GM21619 (cell line): ENCODE measurements around the gene KIFAP3.
A peak's percentile ranks its signal among the peaks of the same experiment; 100 is the strongest.
"Not testable (repeated sequence)": the region's sequence is repeated elsewhere in the genome, so short reads cannot be mapped to it uniquely, and the experiment has no call there.

ENCODE experiments used
- ATAC-seq: cut with Tn5 transposase; IDR thresholded peaks from one replicate; pipeline ENCODE4 v1.9.1; 2021; ENCODE audit not compliant: unreplicated experiment

KIFAP3 gene

DNA sequence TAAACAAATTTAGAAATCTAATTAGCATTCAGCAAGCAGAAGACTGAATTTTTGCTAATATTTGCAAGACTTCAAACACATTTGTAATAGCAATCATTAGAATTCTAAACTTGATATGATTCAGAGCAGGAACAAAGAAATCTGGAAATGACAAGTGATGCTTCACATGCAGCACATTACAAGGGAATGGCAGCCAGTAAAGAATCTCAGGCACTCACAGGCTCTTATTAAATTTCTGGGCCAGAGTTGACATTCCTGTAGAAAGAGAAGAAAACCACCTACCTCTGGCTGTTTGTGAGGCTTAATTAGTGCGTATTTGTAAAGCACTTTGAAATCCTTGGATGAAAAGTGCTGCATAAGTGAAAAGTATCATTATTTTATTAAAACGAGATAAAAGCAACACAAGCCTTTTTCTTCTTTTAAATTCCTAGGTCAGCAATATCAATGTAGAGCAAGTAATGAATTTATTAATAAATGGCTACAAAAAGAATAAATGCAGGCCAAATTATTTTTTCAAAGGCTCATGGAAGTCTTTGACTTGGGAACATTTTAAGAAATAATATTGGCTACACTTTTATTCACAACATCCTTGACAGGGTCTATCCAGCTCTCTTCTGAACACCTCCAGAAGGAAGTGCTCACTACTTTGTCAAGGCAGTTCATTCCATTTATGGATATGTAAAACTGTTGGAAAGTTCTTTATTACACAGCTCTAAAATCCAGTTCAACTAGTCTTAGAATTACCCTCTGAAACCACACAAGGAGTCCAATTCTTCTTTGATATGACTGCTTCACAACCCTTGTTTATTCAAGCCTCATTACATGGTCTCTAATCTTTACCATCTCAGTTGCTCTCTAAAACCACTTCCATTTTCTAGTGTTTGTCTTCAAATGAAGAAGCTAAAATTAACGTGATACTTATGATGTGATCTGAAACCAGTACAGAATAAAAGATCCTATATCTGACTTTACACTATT, 148.7 kb downstream of the KIFAP3 start:
- ATAC-seq: peak; percentile 66

DNA sequence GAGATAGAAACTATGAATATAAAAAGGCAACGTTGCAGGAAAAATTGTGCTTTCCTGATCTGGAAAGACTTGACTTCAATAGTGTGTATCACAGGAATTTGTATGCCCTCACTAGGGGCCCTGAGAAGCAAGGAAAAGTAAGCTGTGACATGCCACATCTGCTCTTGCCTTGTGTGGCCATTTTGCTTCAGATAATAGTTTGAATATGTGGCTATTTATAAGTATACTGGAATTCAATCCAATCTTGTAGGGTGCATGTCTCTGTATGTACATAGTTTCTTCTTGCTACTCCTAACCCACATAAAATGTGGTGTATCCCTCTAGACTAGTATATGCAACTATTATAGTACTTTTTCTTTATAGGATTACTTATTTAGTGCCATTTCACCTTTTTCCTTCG, 149.7 kb downstream of the KIFAP3 start:
- no peak for ATAC-seq

DNA sequence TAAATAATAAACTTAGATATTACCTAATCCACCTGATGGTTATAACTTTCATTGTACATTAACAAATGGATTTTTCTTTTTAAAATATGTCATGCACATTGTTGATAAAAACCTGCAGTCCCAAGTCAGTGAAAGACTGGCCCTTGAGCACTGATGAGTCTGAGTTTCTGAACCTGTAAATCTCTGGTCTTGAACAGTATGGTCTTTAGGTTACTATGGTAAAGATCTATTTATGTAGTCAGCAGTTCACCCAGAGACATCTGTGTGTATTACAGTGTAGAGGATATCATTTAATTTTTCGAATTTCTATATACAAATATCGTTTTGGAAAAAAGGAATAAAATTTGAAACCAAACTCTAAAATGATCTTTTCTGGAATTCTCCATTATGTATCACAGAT, 150.4 kb downstream of the KIFAP3 start:
- no peak for ATAC-seq

DNA sequence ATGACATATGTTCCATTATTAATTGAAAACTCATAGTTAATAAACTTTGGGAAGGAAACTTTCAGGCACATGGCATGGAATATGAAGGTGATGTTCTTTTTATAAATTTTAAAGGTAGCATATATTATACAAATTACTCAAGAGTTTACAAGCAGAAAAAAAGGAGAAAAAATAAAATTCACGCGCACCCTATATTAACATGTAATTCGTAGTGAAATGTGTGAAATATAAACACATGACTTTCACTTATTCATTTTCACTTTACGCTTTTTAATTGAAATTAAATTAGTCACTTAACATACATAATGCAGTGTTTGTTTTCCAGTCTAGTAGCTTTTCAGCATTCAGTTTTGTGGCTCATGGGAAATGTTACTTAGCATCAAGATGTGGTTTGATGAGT, 153.4 kb downstream of the KIFAP3 start:
- no peak for ATAC-seq

DNA sequence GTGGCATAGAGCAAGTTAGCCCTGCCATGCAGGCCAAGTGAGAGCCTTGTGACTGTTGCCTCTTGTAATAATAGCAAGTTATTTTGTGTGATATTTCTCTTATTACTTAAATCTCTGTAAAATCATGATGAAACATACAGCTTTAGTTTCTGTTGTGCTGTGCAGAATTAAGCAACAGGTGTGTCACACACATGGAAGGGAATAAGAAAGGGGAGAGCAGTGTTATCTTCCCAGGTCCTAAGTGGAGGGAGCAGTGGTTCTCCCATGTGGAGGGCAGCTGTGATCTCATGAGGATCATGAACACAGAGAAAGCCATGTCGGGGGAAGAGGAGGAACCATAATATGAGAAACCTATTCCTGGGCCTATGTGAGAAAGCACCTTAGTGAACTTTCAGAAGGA, 155.6 kb downstream of the KIFAP3 start:
- no peak for ATAC-seq

DNA sequence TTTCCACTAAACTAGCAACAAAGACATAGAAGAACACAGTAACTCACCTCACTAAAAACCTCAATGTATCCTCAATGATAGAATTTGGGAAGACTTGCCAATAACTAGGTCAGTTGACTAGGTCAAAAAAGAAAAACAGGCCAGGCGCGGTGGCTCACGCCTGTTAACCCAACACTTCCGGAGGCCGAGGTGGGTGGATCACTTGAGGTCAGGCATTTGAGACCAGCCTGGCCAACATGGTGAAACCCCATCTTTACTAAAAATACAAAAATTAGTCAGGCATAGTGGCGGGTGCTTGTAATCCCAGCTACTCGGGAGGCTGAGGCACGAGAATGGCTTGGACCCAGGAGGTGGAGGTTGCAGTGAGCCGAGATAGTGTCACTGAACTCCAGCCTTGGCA, 156.3 kb downstream of the KIFAP3 start:
- not testable (repeated sequence) for ATAC-seq

DNA sequence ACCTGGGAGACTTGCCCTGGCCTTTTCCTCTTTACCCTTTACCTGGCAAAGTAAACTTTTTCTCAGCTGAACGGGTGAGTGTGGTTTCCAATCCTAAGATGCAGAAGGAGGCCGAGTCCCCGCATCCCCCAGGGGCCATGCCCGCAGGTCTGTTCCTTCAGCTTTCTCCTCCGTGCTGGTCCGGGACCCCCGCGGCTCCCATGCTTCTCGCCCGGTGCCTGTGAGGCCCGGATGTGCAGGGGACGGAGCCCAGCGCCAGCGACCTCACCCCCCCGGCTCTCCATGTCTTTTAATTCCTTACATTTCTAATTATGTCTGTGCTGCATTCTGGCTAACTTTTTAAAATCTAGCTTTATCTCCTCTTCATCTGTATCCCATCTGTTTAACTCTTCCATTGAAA, 159.3 kb downstream of the KIFAP3 start:
- ATAC-seq: no peak

DNA sequence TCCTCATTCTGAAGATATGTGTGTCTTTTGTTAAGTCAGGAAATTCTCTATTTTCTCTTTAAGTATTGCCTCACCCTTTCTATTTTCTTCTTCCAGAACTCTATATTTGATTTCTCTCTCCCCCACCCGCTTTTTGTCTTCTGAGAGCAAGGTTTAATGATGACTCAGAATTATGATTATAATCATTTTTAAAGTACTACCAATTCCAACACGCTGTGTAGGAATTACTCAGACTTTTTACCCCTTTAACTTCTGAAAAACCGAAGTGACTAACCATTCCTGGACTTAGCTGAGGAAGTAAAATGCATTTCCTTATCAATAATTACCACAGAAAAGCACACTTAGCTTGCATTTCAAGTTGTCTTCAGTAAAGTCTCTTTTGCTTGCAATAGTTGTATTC, 160.0 kb downstream of the KIFAP3 start:
- ATAC-seq: no peak

DNA sequence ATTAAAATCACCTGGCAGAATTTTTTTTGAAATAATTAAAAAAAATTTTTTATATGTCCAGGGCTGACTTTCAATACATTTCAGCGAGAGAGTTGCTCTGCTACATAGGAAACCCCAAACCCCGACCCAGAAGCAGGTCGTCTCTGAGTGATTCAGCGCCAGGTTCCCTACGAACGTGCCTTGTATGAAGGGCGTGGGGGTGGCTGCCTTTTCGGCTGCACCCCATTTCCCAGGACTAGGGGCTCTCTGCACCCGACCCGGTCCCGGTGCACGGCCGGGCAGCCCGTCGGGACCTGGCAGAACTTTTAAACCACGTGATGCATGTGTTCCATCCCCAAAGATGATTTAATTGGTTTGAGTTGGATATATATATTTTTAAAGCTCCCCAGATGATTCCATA, 165.0 kb downstream of the KIFAP3 start:
- no peak for ATAC-seq

DNA sequence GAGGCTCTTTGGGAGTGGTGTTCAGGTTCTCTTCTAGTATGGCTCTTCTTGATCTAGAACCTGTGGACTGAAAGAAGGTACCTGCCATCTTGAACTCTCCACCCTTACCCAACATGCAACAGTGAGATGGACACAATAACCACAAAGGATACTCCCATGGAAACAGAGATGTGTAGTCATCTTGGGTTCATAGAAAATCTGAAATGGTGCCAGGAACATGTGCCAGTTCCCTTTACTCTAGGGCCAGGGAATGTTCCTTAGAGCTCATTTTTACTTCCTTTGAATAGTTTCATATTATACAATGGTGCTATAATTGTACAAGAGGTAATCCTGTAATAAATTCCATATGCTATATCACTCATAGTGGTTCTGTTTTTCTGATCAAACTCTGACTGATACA, 167.6 kb downstream of the KIFAP3 start:
- ATAC-seq: no peak

DNA sequence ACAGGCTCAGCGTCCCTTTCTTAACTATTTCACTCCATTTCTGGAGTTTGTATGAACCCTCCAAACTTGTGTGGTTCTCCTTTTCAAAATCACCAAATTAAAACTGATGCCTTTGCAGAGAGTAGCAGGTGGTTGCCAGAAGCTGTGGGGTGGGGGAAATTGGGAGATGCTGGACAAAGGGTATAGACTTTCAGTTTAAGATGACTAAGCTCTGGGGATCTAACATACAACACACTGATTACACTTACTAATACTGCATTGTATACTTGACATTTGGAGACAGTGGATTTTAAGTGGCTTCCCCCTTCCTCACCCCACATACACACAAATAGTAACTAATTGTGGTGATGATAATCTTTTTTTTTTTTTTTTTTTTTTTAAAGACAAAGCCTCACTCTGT, 169.7 kb downstream of the KIFAP3 start:
- ATAC-seq: no peak

DNA sequence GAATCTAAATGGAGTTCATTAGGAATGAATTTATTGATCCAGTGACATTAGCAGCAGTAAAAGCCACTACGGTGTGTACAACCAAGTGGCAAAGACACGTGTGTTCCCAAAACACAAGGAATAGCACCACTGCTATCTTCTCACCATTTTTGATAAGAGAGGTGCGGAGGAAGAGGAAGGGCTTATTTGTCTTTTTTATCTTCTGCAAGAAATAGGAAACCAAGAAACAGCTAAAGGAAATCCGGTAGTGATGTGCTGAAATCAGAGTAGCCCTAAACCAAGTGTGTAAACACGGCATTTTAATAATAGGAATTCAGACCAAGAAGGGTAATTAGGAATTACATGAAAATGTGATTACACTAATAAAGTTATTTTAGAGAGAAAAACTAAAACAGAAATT, 171.7 kb downstream of the KIFAP3 start:
- no peak for ATAC-seq

DNA sequence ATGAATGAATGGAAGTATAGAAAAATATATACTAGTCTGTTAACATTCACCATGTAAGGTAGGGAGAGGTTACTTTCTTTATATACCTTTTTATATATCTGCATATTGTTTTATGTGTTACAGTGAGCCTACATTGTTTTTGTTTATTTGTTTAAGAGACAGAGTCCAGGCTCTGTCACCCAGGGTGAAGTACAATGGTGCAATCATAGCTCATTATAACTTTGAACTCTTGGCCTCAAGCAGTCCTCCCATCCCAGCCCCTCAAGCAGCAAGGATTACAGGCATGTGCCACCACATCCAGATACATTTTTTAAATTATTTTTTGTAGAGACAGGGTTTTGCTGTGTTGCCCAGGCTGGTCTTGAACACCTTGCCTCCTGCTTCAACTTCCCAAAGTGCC, 173.4 kb downstream of the KIFAP3 start:
- ATAC-seq: no peak

DNA sequence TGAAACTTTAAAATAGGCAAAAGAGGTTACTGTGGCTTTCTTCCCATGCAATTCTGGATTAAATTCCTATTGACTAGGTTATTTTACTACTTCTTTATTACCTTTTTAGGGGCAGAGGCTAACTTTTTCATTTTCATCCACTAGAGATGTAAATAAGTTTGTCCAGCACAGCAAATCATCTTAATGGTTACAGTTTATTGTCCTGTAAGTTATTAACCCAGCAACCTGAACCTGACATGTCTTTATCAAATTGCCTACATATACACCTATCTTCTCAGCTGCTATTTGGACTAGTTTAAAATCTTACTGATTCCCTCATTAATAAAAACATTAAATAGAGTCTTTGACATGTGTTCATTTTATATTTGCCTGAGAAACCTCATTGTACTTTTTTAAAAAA, 173.9 kb downstream of the KIFAP3 start:
- ATAC-seq: no peak

DNA sequence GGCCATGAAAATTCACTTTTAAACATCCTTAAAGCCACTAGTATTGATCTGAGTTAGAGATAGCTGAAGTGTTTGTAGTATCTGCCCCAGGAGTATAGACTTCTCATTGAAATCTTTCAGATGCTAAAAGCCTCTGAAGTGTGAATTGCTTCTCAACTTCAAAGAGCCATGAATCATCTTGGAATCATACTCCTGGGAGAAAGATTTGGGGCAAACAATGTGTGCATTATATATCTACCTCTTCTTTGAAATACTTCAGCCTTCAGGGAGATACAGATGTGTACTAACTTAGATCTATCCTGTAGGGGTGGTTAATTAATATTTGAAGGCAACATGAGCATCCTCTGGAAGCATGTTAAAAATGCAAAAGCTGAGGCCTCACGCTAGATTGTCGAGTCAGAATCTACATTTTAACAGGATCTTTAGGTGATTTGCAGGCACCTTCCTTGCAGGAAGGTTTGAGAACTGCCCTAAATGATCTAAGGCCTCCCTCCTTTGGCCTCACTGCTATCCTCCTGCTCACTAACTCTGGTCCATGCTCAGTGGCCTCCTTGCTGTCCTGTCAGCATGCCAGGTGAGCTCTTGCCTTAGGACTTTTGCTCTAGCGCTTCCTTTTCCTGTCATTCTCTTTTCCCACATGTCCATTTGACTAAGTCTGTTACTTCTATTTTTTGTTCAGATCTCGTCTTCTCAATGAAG, 174.8 kb downstream of the KIFAP3 start:
- ATAC-seq: no peak

DNA sequence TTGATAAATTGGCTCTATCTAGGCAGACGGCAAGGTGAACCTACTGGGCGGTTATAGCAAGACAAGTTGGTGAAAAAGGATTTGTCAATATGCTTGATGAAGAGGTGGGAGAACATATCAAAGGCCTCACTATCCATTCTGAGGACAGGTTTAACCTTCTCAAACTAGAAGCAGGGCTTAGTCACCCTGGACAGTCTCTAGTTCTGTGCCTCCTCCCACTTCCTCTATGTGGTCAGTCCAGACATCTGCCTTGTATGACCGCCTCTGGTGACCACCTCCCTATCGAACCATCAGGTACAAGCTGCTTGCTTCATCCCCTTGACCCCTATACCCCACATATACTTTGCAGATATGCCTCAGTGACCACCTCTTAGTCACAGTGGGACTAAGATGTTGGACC, 178.5 kb downstream of the KIFAP3 start:
- no peak for ATAC-seq

DNA sequence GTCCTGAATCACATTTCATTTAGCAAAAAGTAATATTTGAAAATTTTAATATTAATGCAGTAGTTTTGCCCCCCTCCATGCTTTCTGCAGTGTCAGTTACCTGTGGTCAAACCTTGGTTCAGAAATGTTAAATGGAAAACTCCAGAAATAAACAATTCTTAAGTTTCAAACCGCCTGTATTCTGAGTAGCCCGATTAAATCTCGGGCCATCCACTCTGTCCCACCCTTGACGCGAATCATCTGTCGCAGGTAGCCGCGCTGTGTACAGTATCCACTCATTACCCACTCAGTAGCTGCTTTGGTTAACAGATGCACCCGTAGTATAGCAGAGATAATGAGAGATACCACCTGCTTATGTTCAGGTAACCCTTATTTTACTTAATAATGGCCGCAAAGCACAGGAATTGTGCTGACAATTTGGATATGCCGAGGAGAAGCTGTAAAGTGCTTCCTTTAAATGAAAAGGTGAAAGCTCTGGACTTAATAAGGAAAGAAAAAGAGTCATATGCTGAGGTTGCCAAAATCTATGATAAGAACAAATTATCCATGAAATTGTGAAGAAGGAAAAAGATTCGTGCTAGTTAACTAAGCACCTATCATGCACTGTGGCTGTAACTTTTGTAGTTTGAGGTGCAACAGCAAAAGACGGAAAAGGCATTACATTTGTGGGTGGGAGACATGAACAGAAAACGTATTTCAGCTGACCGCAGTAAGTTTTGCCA, 179.9 kb downstream of the KIFAP3 start:
- no peak for ATAC-seq

DNA sequence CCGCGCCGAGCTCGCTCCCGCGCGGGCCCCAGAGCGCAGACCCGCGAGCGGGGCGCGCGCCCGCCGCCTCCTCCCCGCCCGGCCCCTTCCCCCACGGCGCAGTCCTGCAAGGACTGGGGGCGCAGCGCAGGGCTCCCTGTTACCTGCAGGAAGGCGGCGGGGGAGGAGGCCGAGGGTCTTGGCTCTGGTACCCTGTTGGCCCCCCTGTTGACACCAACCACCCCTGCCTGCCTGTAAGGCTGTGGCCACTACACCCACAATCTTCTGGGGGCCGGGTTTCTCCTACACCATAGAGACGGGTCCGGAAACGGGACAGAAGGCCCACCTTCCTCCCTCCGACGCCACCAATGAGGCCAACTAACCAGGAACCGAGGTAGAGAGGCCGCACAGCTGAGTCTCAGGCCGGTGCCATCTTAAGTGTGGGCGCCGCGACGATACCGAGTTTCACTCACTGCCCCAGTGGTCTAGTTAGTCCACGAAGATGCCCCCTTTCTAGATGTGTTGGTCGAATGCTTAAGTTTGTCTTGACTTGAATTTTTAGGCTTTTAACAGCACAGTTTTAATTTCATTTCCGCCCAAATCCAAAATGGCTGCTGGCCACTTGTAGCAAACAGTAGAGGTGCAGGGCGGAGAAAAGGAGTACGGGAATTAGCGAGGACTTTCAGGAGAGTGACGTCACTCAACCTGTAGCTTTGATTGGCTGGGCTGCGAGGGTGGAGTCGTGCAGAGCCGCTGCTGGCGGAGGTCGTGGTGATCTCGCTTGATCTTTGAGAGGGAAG, 180.7 kb downstream of the KIFAP3 start, which contains the start of gene SCYL3:
SCYL3 (minus strand) TSS at position 252 of the 779 bp plus-strand sequence. CDS start 5,056 bp downstream, outside the sequence.
- peak; percentile 86 for ATAC-seq

DNA sequence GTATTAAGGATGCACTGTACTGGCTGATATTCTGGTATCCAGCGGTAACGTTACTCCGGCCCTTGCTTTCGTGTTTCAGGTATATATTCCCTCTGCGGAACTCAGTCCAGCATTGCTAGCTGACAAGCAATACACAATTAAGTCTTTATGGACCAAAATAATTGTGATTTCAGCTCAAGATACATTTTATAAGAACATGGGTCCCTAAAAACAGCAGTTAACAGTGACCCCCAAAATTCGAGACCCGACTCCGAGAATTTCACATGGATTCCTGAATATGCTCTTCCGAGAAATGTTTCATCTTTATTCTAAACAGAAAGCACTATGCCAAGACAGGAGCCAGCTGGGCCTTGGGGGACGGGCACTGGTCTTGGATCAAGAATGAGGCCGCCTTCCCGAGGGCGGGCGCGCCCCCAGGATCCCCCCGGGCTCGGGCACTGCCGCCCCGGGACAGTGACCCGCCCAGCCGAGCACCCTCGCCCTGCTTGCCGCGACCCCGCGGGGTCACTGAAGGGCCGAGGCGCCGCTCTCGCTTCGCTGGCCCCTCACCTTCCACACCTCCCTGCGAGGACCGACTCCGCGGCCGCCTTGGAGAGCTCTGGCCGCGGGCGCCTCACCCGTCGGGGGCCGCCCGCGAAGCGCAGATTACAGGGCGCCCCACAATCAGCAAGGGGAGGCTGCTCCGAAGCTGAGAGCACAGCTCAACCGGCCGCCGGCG, 181.4 kb downstream of the KIFAP3 start:
- ATAC-seq: peak; percentile 11
